NCI-H345 (cell line): ENCODE results near the gene PRPH2.
"Not testable (repeated sequence)": the region's sequence is repeated elsewhere in the genome, so short reads cannot be mapped to it uniquely, and the experiment has no call there.

ENCODE experiments used
- DNase-seq: peaks from one replicate; lab custom pipeline; 2025; lab: John Stamatoyannopoulos, UW

PRPH2 gene

GRCh38 chr6:42698217-42698616, 24.2 kb downstream of the PRPH2 start:
- DNase-seq: no peak

DNA sequence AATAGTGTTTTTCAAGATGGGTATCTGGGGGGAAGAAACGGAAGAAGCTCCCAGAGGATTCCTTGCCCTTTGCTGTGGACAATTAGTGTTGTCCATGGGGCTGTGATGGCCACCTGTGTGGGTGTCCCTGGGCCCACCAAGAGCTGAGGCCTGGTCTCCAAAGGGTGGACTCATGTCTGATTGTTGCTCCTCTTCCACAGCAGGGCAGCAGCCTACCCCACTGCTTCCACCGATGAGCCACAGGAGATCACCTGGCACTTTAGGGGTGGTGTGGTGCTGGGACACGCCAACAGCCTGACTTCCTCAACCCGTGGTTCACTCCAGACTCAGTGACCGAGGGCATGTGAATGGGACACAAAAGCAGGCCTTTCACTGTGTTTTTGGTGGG, 25.1 kb downstream of the PRPH2 start:
- no peak for DNase-seq

DNA sequence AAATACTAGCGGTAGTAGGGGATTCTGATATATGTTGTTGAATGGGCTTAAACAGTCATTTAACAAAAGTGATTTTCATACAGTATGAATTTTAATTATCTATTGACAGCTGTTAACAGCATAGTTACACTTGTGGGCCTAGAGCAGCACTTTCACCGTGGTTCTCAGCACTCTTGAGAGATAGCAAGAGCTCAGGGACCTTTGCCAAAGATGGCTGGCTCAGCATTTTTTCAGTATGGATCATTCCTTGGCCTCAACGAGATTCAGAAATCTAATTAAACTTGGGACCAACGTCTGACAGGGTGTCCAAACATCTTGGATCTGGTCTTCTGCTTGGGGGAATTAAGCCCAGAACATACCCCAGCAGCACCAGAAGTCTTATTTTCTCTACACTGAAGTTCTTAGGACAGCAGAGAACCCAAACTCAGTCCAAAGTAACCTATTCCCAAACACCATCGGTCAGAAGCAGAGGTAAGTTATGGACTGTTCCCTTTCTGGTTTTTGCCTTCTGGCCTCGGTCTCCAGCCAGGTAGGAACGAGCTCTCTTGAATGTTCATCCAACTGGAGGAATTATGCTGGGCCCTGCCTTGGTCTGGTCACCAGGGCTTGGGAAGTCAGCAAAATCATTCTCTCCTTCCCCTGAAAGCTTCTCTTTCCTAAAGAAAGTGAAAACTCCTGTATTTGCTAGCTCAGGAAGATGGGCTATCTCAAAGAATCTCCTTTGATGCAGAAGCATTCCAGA, 25.7 kb downstream of the PRPH2 start:
- DNase-seq: no peak

DNA sequence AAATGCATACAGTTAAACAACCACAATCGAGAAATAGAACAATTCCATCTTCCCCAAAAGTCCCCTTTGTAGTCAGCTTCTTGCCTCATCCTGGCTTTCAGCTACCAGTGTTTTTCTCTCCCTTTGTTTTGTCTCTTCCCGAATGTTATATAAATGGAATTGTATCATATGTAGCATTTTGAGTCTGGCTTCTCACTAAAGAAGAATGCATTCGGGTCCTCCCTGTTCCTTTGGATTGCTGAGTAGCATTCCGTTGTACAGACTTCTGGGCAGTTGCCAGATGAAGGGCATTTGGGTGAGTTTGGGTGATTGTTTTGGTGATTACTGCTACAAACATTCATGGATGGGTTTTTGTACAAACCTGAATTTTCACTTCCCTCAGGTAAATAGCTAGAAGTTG, 27.8 kb downstream of the PRPH2 start:
- DNase-seq: no peak

GRCh38 chr6:42693725-42694323, 28.6 kb downstream of the PRPH2 start:
- no peak for DNase-seq

DNA sequence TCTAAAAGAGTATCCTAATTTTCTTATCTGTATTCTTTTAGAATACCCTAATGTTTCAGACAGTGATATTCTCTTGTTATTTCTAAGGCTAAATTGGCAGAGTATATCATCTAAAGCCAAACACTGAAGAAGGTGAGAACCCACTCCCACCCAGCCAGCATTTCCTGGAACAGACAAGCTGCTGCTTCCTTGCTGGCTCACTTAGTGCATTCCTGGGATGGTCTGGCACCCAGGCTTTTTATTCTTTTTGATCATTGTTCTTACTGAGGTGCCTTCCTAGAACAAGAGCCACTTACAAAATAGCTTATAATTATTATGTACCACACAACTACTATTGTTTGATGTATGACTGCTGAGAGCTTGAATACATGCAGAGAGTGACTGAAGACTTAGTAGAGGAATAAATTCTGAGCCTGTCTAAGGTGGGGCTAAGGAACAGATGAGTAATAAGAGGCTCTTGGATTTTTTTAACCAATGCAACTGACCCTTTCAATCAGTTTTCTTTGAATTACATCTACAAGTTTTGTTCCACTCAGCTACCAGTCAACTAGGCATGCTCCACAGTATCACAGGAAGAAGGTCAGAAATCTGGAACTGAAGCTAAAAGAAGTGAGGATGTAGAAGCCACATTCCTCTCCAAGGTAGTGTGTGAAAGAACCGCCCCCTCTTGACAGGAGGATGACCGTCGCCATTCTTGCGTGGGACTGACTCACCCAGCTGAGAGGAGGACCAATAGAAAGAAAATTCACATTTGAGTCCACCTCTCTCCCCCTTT, 30.1 kb downstream of the PRPH2 start:
- no peak for DNase-seq

GRCh38 chr6:42690872-42691271, 31.5 kb downstream of the PRPH2 start:
- no peak for DNase-seq

GRCh38 chr6:42690151-42690702, 32.2 kb downstream of the PRPH2 start:
- DNase-seq: no peak

DNA sequence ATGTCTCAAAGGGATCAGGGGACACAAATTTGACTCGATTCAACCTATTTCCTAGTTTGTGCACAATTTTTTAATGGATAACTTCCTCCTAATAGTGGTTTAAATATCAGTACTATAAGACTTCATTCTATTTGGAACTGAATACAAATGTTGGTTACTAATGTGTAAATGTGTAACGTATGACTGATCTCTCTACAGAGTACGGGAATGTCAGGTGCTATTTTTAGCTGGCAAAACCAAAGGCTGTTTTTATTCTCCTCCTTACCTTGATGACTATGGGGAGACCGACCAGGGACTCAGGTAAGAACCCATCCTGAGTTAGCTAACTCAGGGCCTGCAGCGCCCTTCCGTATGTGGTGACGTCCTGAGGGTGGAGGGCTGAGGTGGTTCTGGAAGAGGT, 33.0 kb downstream of the PRPH2 start:
- DNase-seq: no peak

DNA sequence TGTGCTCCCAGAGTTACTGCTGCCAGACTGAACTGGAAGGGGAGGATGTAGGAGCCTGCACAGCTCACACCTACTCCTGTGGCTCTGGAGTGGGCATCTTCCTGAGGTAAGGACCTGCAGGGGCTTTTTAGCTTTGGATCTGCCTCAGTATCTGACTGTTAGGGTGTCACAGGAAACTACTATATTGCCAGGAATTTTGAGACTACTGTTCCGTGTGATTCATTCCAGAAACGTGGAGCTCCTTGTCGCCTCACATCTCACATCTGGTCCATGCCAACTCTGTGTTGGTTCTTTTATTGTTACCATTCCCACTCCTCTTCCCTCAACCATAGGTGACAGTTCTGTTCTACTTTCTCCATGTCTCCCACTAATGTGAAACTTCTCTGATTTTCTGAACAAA, 34.1 kb downstream of the PRPH2 start:
- no peak for DNase-seq

DNA sequence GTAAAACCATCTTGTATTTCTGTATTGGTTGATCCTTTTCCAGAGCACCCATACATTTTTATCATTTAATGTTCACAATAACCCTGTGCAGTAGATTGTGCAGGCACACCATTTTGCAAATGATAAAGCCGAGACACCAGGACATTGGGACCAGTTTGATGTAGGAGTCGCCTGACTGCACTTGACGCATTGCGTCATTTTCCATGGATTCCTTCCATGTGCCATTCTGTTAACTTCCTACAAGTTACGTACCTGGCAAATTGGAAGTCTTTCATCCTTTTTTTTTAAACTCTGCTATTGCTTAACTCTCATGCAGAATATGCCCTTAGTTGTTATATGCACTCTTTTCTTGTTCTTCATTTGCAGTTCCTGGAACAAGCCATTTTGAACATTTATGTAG, 43.0 kb downstream of the PRPH2 start:
- DNase-seq: no peak

DNA sequence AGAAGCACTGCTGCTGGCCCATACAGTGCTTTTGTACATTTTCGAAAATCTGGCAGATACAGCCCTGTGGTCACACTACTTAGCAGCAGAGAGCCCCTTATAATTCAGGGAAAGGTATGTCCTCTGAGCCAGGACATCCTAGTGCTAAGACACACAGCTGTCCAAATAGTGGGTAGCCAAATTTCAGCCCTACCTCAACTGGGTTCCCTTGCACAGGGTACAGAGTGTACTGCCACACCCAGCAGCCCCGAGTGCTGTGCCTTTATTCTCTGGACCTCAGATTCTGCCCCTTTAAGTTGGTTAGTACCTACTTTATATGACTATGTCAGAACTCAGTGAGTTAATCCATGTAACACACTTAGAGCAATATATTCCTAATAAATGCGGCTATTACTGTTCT, 47.6 kb downstream of the PRPH2 start:
- no peak for DNase-seq

DNA sequence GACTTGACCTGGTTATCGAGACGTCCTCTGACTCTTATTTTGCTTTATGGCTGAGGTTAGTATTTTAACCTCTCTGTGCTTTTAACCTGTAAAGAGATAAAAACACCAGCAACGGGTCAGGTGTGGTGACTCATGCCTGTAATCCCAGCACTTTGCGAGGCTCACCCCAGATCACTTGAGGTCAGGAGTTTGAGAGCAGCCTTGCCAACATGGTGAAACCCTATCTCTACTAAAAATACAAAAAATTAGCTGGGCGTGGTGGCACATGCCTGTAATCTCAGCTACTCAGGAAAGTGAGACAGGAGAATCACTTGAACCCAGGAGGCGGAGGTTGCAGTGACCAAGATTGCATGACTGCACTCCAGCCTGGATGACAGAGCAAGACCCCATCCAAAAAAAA, 48.0 kb downstream of the PRPH2 start:
- DNase-seq: not testable (repeated sequence)

- DNase-seq: no peak
These were observed 57.7 kb downstream of the PRPH2 start for GRCh38 chr6:42664718-42665117.

- peak; percentile 66 for DNase-seq
These were observed 60.8 kb downstream of the PRPH2 start for GRCh38 chr6:42661540-42662153.

GRCh38 chr6:42659806-42660205, 62.6 kb downstream of the PRPH2 start:
- DNase-seq: no peak

DNA sequence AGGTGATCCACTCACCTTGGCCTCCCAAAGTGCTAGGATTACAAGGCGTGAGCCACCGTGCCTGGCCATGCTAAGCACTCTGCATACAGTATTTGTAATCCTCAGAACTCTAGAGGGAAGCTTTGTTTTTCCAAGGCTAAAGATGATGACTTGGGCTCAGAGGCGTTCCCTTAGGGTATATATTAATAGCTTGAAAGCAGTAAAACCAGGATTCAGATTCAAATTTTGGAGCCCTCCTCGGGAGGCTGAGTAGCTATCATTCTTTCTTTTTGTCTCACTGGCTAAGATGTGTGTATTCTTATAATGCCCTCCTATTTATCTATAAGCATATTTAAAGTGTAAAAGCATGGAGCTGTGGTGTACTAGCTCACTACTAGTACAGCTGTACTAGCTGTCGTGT, 68.5 kb downstream of the PRPH2 start:
- DNase-seq: no peak

DNA sequence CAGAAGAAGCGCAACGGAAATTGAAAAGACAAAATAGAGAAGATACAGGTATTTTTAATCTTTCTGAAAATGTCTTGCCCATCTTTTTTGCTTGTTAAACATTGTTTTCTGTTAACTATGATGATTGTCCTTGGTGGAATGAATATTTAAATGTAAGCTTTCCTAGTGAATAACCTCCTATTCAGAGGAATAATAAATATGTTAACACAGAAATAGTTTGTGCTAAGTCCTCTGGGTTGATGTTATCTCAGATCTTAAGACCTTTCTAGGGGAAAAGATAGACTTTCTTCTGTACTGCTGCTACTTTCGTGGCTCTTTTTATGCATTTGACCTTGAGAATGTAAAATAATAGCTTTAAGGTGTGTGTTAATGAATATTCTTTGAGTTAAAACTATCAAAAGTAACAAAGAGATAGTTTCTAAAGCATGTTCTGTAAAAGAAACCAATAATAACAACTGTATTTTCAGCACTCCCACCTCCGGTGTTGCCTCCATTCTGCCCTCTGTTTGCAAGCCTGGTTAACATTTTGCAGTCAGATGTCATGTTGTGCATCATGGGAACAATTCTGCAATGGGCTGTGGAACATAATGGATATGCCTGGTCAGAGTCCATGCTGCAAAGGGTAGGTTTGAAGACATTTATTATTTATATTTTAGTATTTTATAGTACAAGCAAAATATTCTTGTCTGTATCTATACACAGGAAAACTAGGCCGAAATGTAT, 70.2 kb downstream of the PRPH2 start:
- no peak for DNase-seq
